GM23338 (cell line): ENCODE data around the gene LACC1. TPM values are rescaled to one million over a fixed set of nuclear protein-coding genes. Genes with fewer than 3 reads are reported as not detected.

Experiments
- ATAC-seq: fragments of 200-7000 bp; cut with Tn5 transposase; 3 replicates; pipeline ENCODE4 v1.9.1; 2020
- DNase-seq: peaks from one replicate; pipeline ENCODE4 v3.0.0-alpha.2; 2015; ENCODE audit warnings: low spot score
- H2AFZ ChIP-seq: fragments of 200-600 bp; sonication (generic); 2 replicates; pipeline ENCODE4 v1.8.0; 2016; ENCODE audit warnings: antibody characterized with exemption, mild to moderate bottlenecking, moderate library complexity
- H3F3A ChIP-seq: fragments of 200-600 bp; sonication (generic); replicated peaks from 2 replicates; pipeline ENCODE4 v1.8.0; 2017; ENCODE audit warnings: antibody characterized with exemption, mixed run types, low read depth
- H3K27ac ChIP-seq: fragments of 200-600 bp; sonication (generic); 2 replicates; pipeline ENCODE4 v1.6.1; 2016; ENCODE audit warnings: low read depth
- H3K27me3 ChIP-seq: fragments of 200-600 bp; sonication (generic); 2 replicates; pipeline ENCODE4 v1.8.0; 2016; ENCODE audit warnings: mild to moderate bottlenecking, mixed run types, moderate library complexity; ENCODE audit not compliant: insufficient read depth
- H3K36me3 ChIP-seq: fragments of 200-600 bp; sonication (generic); 2 replicates; pipeline ENCODE4 v1.8.0; 2016; ENCODE audit warnings: mild to moderate bottlenecking; ENCODE audit not compliant: insufficient read depth
- H3K4me1 ChIP-seq: fragments of 200-600 bp; sonication (generic); 2 replicates; pipeline ENCODE4 v1.8.0; 2016; ENCODE audit warnings: mild to moderate bottlenecking, moderate library complexity; ENCODE audit not compliant: insufficient read depth
- H3K4me2 ChIP-seq: fragments of 200-600 bp; sonication (generic); 2 replicates; pipeline ENCODE4 v1.7.1; 2017; ENCODE audit warnings: mixed run types
- H3K4me3 ChIP-seq: fragments of 200-600 bp; sonication (generic); 2 replicates; pipeline ENCODE4 v1.6.1; 2016; ENCODE audit warnings: mixed run types
- H3K79me2 ChIP-seq: fragments of 200-600 bp; sonication (generic); replicated peaks from 2 replicates; pipeline ENCODE4 v1.8.0; 2017; ENCODE audit warnings: mild to moderate bottlenecking; ENCODE audit not compliant: insufficient read depth
- H3K9me2 ChIP-seq: fragments of 200-600 bp; sonication (generic); 2 replicates; pipeline ENCODE4 v1.8.0; 2017; ENCODE audit not compliant: insufficient read depth
- H4K20me1 ChIP-seq: fragments of 200-600 bp; sonication (generic); replicated peaks from 2 replicates; pipeline ENCODE4 v1.8.0; 2017; ENCODE audit warnings: mild to moderate bottlenecking; ENCODE audit not compliant: insufficient read depth
- H3K27ac Mint-ChIP-seq: 2 replicates; pipeline ENCODE4 v1.8.0; 2020; ENCODE audit warnings: inconsistent platforms, mild to moderate bottlenecking, moderate library complexity, mixed read lengths
- H3K27me3 Mint-ChIP-seq: 3 replicates; pipeline ENCODE4 v1.8.0; 2022; ENCODE audit warnings: low read depth, mild to moderate bottlenecking, moderate library complexity, mixed read lengths, inconsistent platforms; ENCODE audit not compliant: insufficient read depth, poor library complexity
- H3K36me3 Mint-ChIP-seq: 3 replicates; pipeline ENCODE4 v1.8.0; 2021; ENCODE audit warnings: low read depth, mild to moderate bottlenecking, inconsistent platforms, moderate library complexity, mixed read lengths
- H3K4me1 Mint-ChIP-seq: 3 replicates; pipeline ENCODE4 v1.8.0; 2020; ENCODE audit warnings: mild to moderate bottlenecking, inconsistent platforms, mixed read lengths
- H3K4me3 Mint-ChIP-seq: 3 replicates; pipeline ENCODE4 v1.8.0; 2021; ENCODE audit warnings: moderate library complexity, mild to moderate bottlenecking, inconsistent platforms, mixed read lengths
- H3K9me3 Mint-ChIP-seq: 3 replicates; pipeline ENCODE4 v1.8.0; 2020; ENCODE audit warnings: moderate library complexity, mild to moderate bottlenecking, inconsistent platforms, mixed read lengths
- CREB1 ChIP-seq: fragments of 250-450 bp; sonication (Bioruptor Pico); IDR thresholded peaks from 2 replicates; pipeline ENCODE4 v1.5.0; 2020; ENCODE audit warnings: low read depth, mild to moderate bottlenecking, moderate library complexity
- EZH2 ChIP-seq: fragments of 200-600 bp; sonication (generic); IDR thresholded peaks from one replicate; pipeline ENCODE4 v1.8.0; 2017; ENCODE audit warnings: antibody characterized with exemption, mild to moderate bottlenecking, low read depth; ENCODE audit not compliant: unreplicated experiment
- EZH2phosphoT487 ChIP-seq: fragments of 200-600 bp; sonication (generic); IDR thresholded peaks from one replicate; pipeline ENCODE4 v1.8.1; 2018; ENCODE audit warnings: antibody characterized with exemption; ENCODE audit not compliant: unreplicated experiment
- JUNB ChIP-seq: IDR thresholded peaks from one replicate; pipeline ENCODE4 v1.6.1; 2016; ENCODE audit warnings: antibody characterized with exemption; ENCODE audit not compliant: unreplicated experiment
- NANOG ChIP-seq: IDR thresholded peaks from 2 replicates; pipeline ENCODE4 v1.6.1; 2016; ENCODE audit warnings: antibody characterized with exemption, borderline replicate concordance
- POLR2AphosphoS5 ChIP-seq: IDR thresholded peaks from 2 replicates; pipeline ENCODE4 v1.6.1; 2016; ENCODE audit warnings: antibody characterized with exemption, low read depth
- STAT1 ChIP-seq: IDR thresholded peaks from one replicate; pipeline ENCODE4 v1.6.1; 2016; ENCODE audit warnings: antibody characterized with exemption; ENCODE audit not compliant: unreplicated experiment
- ZNF331 ChIP-seq: fragments of 250-450 bp; sonication (Bioruptor Pico); IDR thresholded peaks from 2 replicates; pipeline ENCODE4 v1.5.0; 2020; ENCODE audit warnings: low read depth, mild to moderate bottlenecking, moderate library complexity
- polyA plus RNA-seq: library from polyadenylated mRNA; unstranded; fragments of >200 nt; fragmentation: Nextera tagmentation; extraction: Ambion mirVana; gene quantifications from 2 replicates; pipeline ENCODE4 v1.2.1, GENCODE V29; 2016
- total RNA-seq: library from RNA; depleted of rRNA; stranded (reverse); fragments of >200 nt; shearing (Covaris generic); gene quantifications from 2 replicates; pipeline ENCODE4 v1.2.3, GENCODE V29; 2014
- TF ChIP-seq, protein P1 (sequence below): fragments of 250-450 bp; sonication (Bioruptor Pico); IDR thresholded peaks from 2 replicates; pipeline ENCODE4 v1.5.0; 2020; ENCODE audit warnings: mild to moderate bottlenecking, moderate library complexity
- TF ChIP-seq, protein P2 (sequence below), 2 experiments: fragments of 200-600 bp in 1 of 2; sonication (generic) in 1 of 2; conservative IDR thresholded peaks; 2 replicates each; pipeline versions ENCODE4 v1.5.1 to v1.6.1; 2016 to 2017; ENCODE audit warnings: antibody characterized with exemption in 2 of 2, low read depth in 2 of 2, mild to moderate bottlenecking in 2 of 2, moderate library complexity in 1 of 2
- TF ChIP-seq, protein P3 (sequence below): IDR thresholded peaks from one replicate; pipeline ENCODE4 v1.6.1; 2018; ENCODE audit warnings: antibody characterized with exemption; ENCODE audit not compliant: unreplicated experiment

The LACC1 gene
- total and polyA plus RNA-seq, 2 experiments from 2014 or later = 4.4 to 4.6 TPM

DNA sequence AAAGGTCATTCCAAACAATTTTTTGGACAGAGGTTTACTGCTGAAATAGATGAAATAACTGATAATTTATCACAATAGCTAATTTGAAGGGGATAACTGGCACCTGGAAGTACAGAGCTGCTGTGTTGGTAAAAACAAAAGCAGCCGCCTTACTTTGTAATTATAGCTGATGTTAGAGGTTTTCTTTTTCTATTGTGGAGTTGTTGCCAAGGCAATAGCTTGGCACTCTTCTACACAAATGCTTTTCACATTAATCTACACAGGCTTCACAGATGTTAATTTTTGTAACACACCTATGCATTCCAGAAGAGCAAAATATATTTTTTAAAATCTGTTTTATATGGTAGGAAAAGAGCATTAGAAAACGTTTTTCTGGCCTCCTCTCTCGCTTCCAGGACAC, 56.9 kb downstream of the LACC1 start:
- ATAC-seq (no peak), DNase-seq (no peak)
- H3K27ac Mint-ChIP-seq = no peak overlapping the region
- TF ChIP-seq ZNF331 (CRISPR knock-in tag) (no peak), CREB1 (no peak), EZH2phosphoT487 (no peak), JUNB (no peak)
- no peaks in the 10 kb centered on the region for H3K9me3 Mint-ChIP-seq
- H4K20me1 ChIP-seq = no peaks in the 10 kb centered on the region
- H3K27me3 Mint-ChIP-seq = peaks cover 3% of the 10 kb centered on the region
- H3K9me2 ChIP-seq = no peaks in the 10 kb centered on the region
- H2AFZ ChIP-seq = peak overlapping the region; percentile 83; the same call in 1 of the 2 replicates
- peaks cover 2% of the 10 kb centered on the region; the same call in 1 of the 3 replicates for H3K4me1 Mint-ChIP-seq
- H3K4me1 ChIP-seq = no peaks in the 10 kb centered on the region
- H3K4me3 ChIP-seq = no peak overlapping the region
- H3K36me3 ChIP-seq = no peaks in the 10 kb centered on the region
- no peak overlapping the region for H3K4me3 Mint-ChIP-seq
- H3K36me3 Mint-ChIP-seq = no peaks in the 10 kb centered on the region
- no peaks in the 10 kb centered on the region for H3F3A ChIP-seq
- no peaks in the 10 kb centered on the region for H3K79me2 ChIP-seq
- no peak overlapping the region for H3K27ac ChIP-seq
- no peak overlapping the region for H3K4me2 ChIP-seq
- H3K27me3 ChIP-seq = no peaks in the 10 kb centered on the region

DNA sequence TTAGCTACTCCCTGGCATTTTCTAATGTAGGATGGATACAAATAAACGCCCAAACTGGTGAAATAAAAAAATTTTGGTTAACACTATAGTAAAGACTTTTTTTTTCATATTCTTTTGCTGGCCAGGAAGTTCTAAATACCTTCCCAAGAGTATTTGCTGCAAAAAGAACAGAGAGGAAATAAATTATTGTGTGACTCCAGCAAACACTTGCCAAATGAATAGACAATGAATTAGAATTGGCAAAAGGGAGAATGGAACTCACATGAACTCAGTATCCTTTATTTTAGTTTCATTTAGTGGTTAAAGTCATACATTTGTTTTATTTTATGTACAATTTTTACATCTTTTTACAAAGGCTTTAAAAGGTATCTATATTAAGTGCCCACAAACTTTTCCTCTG, 58.1 kb downstream of the LACC1 start:
- H3K27ac ChIP-seq = no peak overlapping the region
- no peak overlapping the region for H2AFZ ChIP-seq
- H3K4me1 Mint-ChIP-seq = peaks cover 2% of the 10 kb centered on the region; the same call in 1 of the 3 replicates
- no peak overlapping the region for H3K4me3 ChIP-seq
- H4K20me1 ChIP-seq = no peaks in the 10 kb centered on the region
- H3K27me3 Mint-ChIP-seq = peaks cover 3% of the 10 kb centered on the region
- ATAC-seq (no peak), DNase-seq (no peak)
- H3K4me2 ChIP-seq = no peak overlapping the region
- no peaks in the 10 kb centered on the region for H3K27me3 ChIP-seq
- no peaks in the 10 kb centered on the region for H3K4me1 ChIP-seq
- H3K79me2 ChIP-seq = no peaks in the 10 kb centered on the region
- no peak overlapping the region for H3K4me3 Mint-ChIP-seq
- H3F3A ChIP-seq = no peaks in the 10 kb centered on the region
- no peaks in the 10 kb centered on the region for H3K36me3 ChIP-seq
- no peaks in the 10 kb centered on the region for H3K9me3 Mint-ChIP-seq
- H3K9me2 ChIP-seq = no peaks in the 10 kb centered on the region
- no peaks in the 10 kb centered on the region for H3K36me3 Mint-ChIP-seq
- H3K27ac Mint-ChIP-seq = no peak overlapping the region
- no peak for TF ChIP-seq STAT1
- TF ChIP-seq NANOG = no peak
- no peak for TF ChIP-seq ZNF331 (CRISPR knock-in tag)
- TF ChIP-seq, protein P1, sequence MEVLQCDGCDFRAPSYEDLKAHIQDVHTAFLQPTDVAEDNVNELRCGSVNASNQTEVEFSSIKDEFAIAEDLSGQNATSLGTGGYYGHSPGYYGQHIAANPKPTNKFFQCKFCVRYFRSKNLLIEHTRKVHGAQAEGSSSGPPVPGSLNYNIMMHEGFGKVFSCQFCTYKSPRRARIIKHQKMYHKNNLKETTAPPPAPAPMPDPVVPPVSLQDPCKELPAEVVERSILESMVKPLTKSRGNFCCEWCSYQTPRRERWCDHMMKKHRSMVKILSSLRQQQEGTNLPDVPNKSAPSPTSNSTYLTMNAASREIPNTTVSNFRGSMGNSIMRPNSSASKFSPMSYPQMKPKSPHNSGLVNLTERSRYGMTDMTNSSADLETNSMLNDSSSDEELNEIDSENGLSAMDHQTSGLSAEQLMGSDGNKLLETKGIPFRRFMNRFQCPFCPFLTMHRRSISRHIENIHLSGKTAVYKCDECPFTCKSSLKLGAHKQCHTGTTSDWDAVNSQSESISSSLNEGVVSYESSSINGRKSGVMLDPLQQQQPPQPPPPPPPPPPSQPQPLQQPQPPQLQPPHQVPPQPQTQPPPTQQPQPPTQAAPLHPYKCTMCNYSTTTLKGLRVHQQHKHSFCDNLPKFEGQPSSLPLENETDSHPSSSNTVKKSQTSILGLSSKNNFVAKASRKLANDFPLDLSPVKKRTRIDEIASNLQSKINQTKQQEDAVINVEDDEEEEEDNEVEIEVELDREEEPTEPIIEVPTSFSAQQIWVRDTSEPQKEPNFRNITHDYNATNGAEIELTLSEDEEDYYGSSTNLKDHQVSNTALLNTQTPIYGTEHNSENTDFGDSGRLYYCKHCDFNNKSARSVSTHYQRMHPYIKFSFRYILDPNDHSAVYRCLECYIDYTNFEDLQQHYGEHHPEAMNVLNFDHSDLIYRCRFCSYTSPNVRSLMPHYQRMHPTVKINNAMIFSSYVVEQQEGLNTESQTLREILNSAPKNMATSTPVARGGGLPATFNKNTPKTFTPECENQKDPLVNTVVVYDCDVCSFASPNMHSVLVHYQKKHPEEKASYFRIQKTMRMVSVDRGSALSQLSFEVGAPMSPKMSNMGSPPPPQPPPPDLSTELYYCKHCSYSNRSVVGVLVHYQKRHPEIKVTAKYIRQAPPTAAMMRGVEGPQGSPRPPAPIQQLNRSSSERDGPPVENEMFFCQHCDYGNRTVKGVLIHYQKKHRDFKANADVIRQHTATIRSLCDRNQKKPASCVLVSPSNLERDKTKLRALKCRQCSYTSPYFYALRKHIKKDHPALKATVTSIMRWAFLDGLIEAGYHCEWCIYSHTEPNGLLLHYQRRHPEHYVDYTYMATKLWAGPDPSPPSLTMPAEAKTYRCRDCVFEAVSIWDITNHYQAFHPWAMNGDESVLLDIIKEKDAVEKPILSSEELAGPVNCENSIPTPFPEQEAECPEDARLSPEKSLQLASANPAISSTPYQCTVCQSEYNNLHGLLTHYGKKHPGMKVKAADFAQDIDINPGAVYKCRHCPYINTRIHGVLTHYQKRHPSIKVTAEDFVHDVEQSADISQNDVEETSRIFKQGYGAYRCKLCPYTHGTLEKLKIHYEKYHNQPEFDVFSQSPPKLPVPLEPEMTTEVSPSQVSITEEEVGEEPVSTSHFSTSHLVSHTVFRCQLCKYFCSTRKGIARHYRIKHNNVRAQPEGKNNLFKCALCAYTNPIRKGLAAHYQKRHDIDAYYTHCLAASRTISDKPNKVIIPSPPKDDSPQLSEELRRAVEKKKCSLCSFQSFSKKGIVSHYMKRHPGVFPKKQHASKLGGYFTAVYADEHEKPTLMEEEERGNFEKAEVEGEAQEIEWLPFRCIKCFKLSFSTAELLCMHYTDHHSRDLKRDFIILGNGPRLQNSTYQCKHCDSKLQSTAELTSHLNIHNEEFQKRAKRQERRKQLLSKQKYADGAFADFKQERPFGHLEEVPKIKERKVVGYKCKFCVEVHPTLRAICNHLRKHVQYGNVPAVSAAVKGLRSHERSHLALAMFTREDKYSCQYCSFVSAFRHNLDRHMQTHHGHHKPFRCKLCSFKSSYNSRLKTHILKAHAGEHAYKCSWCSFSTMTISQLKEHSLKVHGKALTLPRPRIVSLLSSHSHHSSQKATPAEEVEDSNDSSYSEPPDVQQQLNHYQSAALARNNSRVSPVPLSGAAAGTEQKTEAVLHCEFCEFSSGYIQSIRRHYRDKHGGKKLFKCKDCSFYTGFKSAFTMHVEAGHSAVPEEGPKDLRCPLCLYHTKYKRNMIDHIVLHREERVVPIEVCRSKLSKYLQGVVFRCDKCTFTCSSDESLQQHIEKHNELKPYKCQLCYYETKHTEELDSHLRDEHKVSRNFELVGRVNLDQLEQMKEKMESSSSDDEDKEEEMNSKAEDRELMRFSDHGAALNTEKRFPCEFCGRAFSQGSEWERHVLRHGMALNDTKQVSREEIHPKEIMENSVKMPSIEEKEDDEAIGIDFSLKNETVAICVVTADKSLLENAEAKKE (CRISPR knock-in tag) = no peak
- no peak for TF ChIP-seq CREB1
- TF ChIP-seq, protein P2, sequence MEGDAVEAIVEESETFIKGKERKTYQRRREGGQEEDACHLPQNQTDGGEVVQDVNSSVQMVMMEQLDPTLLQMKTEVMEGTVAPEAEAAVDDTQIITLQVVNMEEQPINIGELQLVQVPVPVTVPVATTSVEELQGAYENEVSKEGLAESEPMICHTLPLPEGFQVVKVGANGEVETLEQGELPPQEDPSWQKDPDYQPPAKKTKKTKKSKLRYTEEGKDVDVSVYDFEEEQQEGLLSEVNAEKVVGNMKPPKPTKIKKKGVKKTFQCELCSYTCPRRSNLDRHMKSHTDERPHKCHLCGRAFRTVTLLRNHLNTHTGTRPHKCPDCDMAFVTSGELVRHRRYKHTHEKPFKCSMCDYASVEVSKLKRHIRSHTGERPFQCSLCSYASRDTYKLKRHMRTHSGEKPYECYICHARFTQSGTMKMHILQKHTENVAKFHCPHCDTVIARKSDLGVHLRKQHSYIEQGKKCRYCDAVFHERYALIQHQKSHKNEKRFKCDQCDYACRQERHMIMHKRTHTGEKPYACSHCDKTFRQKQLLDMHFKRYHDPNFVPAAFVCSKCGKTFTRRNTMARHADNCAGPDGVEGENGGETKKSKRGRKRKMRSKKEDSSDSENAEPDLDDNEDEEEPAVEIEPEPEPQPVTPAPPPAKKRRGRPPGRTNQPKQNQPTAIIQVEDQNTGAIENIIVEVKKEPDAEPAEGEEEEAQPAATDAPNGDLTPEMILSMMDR (conservative IDR thresholded peaks at IDR 0.05; ENCODE audit: low read depth in 2 of 2) = no peak
- TF ChIP-seq POLR2AphosphoS5 = no peak
- TF ChIP-seq EZH2 = no peak
- TF ChIP-seq, protein P3, sequence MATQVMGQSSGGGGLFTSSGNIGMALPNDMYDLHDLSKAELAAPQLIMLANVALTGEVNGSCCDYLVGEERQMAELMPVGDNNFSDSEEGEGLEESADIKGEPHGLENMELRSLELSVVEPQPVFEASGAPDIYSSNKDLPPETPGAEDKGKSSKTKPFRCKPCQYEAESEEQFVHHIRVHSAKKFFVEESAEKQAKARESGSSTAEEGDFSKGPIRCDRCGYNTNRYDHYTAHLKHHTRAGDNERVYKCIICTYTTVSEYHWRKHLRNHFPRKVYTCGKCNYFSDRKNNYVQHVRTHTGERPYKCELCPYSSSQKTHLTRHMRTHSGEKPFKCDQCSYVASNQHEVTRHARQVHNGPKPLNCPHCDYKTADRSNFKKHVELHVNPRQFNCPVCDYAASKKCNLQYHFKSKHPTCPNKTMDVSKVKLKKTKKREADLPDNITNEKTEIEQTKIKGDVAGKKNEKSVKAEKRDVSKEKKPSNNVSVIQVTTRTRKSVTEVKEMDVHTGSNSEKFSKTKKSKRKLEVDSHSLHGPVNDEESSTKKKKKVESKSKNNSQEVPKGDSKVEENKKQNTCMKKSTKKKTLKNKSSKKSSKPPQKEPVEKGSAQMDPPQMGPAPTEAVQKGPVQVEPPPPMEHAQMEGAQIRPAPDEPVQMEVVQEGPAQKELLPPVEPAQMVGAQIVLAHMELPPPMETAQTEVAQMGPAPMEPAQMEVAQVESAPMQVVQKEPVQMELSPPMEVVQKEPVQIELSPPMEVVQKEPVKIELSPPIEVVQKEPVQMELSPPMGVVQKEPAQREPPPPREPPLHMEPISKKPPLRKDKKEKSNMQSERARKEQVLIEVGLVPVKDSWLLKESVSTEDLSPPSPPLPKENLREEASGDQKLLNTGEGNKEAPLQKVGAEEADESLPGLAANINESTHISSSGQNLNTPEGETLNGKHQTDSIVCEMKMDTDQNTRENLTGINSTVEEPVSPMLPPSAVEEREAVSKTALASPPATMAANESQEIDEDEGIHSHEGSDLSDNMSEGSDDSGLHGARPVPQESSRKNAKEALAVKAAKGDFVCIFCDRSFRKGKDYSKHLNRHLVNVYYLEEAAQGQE = no peak
- no peak for TF ChIP-seq JUNB
